B cell (primary cell): Measurements from ENCODE around the gene ATF7IP2.

Source experiments
- CTCF ChIP-seq: fragments of 200-600 bp; IDR thresholded peaks from one replicate; pipeline ENCODE4 v1.8.0; 2022; ENCODE audit warnings: antibody characterized with exemption, mild to moderate bottlenecking
- EZH2 ChIP-seq: IDR thresholded peaks from 2 replicates; pipeline ENCODE4 v1.6.1; 2012; ENCODE audit warnings: borderline replicate concordance, low read depth, mild to moderate bottlenecking, moderate library complexity, low read length; ENCODE audit not compliant: insufficient read depth, poor library complexity, severe bottlenecking

- TF ChIP-seq CTCF (no peak), EZH2 (no peak)
Observed at GRCh38 chr16:10405386-10405939, 19.6 kb downstream of the ATF7IP2 start.
